HG02840 (cell line): ENCODE results near the gene PSMD1.
"Not testable (repeated sequence)": the region's sequence is repeated elsewhere in the genome, so short reads cannot be mapped to it uniquely, and the experiment has no call there.

Experiments
- ATAC-seq: cut with Tn5 transposase; IDR thresholded peaks from one replicate; pipeline ENCODE4 v1.9.1; 2021; ENCODE audit warnings: mild to moderate bottlenecking, moderate library complexity, moderate number of reproducible peaks; ENCODE audit not compliant: unreplicated experiment, low FRiP score

The PSMD1 gene

DNA sequence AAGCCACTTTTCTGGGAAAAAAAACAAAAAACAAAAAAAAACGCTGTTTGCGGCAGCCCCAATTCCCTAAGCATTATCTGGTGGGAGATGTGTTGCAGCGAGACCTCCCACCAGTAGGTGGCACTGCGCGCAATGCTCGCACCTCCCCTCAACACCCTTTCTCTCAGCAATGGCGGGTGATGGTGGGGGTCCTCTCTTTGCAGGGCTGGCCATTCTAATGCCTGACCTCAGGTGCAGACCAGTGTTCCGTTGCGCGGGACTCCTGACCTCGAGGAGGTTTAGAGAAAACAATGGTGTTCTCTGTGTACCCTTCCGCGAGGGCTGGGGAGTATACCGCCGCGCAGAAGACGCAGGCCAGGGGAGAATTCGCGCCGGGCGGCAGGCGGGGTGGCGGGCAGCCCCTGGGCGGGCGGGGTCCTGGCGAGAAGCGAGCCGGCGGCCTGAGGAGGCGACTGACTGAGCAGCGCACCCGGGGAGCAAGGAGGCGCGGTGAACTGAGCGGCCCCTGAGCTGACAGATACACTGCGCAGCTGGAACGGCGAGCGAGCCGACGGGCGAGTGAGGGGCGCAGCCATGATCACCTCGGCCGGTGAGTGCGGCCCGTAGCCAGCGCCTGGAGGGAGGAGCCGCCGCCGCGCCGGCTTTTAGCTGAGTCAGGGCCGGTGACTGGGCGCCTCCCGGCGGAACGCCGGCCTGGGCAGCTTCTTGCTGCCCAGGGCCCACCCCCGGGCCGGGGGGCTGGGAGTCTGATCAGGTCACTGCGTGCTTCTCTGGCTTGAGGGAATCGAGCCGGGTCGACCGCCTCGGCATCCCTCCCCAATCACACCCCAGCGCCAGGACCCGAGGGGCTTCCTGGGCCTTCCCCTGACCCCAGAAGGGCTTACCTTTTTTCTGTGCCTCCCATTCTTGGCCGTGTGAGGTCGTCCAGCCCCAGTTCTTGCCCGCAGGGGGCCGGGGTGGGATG is at the start of gene PSMD1:
Gene PSMD1 (plus strand): TSS at position 415 of the 964 bp plus-strand sequence. CDS start 159 bp downstream, at position 574.
- ATAC-seq = peak; percentile 82

DNA sequence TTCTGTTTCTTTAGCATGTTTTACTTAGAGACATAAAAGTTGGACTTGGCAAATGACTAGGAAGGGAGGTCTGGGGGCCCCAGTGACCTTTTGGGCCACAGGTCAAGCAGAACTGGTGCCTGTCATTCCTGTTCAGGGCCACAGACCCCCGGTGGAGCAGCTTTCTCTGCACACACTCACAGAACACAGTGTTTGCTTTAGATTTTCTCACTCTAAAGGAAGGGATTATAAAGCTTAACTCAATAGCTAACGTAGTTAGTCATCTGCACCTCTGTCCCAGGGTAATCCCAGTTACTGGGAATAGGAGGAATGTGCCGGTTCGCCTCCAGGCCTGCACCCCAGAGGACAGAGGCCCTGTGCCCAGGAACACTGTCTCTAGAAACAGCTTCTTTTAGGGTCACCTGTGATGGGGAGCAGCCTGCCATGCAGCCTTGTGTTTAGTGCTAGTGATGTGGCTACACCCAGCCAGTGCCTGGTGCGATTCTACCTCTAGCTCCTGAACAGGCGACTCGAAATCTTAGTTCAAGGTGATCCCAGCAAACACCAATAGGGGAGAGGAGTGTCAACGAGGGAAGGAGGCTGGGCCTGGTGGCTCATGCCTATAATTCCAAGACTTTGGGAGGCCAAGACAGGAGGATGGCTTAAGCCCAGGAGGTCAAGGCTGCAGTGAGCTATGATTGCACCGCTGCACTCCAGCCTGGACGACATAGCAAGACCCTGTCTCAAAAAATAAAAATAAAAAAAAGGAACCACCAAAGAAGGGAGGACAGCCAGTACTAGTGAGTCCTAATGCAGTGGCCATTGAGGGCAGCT is 49.2 kb upstream of the PSMD1 start:
- ATAC-seq = no peak

GRCh38 chr2:231008131-231008530 is 48.5 kb upstream of the PSMD1 start:
- no peak for ATAC-seq

DNA sequence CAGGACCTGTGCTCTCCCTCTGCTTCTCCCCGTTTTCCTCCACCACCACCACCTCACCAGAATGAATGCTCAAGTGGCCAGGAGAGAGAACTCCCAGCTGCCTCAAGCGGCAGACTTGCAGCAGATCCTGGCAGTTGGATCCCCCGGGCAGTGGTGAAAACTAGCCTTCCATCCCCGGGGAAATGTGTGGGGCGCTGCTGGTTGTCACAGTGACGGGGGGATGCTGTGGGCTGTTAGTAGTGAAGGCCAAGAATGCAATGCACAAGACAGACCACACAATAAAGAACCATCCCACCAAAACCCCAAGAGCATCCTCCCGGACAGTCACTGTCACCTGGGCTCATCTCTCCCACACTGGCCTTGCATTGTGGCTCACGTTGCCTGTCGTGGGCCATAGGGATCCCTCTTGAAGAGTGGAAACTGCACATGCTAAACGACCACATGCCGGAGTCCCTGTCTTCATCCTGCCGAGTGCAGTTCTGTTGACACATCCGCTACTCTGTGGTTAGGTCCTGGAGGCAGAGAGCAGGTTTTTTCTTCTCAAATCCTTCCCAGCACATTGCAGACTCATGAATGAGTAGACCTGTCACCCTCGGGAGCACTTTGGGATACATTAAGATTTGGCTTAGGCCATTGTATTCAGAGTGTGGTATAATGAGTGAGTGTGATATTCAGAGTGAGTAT is 47.3 kb upstream of the PSMD1 start:
- no peak for ATAC-seq

GRCh38 chr2:231010201-231010730 is 46.4 kb upstream of the PSMD1 start:
- ATAC-seq = no peak

DNA sequence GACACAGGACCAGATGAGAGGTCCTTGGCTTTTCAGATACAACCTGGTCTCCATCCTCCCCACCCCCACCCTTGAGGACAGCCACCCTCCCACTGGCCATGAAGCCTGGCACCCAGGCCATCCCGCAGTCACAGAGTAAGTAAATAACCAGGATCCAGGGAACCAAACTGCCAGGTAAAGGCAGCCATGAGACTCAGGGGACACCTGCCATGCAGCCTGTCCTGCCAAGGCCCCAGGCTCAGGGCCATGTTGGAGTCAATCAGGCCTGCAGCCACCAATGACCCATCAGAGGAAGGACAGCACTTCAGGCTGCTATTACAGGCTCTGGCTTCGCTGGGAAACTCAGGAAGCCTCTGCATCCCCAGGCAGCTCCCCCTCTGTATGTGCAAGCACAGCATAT is 45.1 kb upstream of the PSMD1 start:
- ATAC-seq = no peak

DNA sequence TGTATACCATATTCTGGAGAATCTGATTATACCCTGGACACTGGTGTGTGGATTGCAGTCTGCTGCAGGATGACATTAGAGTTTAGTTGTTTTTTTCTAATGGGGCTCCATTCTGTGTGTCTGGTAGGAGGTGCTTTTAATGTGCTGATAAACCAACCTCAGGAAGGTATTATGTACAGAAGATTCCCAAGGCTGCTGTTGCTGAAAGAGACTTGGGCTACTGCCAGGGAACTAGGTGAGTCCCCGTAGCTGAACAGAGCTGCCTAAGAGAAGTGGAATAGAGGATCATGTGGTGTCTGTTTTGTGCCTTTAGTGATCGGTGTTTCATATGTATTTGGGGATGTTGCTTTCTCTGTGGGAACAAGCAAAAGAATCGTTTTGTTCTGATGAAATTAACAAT is 44.2 kb upstream of the PSMD1 start:
- no peak for ATAC-seq

DNA sequence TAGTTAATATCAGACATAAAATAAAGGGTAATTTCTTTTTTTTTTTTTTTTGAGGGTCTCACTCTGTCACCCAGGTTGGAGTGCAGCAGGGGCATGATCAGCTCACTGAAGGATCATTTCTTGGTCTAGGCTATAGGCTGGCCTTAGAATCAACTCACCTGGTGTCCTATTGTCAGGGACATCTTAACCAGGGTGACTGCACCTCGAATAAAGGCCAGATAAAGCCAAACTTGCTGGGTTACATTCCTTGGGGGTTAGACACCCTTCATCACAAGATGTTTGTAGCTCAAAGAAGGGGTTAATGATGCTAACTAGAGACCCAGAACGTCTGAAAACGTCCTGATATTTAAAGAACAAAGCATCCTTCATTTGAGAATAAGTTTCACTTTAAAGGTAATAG is 42.8 kb upstream of the PSMD1 start:
- no peak for ATAC-seq

- ATAC-seq = no peak
Observed at GRCh38 chr2:231015478-231015877, 41.2 kb upstream of the PSMD1 start.

DNA sequence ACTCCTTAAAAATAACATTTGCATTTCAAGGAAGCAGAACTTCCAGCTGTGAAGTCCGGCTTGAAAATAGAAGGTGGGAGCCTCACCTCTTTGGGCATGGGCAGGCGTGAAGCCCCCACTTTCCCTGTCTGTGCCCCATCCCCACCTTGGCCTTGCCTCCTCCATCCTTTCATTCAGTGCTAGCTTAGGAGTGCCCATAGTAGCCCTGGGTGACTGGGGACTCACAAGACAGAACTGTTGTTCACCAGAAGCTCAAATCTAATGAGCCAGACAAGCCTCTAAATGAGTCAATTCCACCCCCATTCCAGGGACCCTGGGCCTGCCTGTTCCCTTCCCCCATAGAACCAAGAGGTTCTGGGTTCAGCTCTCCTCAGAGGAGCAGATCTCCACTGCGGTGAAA is 40.7 kb upstream of the PSMD1 start:
- no peak for ATAC-seq

DNA sequence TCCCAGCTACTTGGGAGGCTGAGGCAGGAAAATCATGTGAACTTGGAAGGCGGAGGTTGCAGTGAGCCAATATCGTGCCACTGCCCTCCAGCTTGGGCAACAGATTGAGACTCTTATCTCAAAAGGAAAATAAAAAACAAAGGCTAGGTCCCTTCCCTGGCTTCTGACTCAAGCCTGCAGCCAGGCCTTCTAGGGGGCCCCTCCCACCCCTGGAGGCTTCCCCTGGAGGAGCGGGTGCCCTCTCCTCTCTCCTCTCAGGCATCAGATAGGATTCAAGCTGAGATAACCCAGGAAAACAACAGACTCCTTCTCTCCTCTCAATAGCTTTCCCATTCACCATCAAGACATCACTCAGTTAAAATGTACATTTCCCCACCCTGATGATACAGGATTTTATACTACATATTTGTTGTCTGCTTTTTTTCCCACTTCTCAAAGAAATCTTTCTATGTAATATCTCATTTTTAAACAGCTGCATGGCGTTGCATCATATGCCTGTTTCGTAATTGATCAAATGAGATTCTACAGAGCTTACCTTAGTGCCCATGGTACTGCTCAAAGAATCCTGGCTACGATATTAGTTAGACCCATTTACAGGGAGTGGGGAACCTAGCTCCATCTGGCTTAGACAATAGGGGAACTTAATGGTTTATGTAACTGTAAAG is 40.0 kb upstream of the PSMD1 start:
- no peak for ATAC-seq

DNA sequence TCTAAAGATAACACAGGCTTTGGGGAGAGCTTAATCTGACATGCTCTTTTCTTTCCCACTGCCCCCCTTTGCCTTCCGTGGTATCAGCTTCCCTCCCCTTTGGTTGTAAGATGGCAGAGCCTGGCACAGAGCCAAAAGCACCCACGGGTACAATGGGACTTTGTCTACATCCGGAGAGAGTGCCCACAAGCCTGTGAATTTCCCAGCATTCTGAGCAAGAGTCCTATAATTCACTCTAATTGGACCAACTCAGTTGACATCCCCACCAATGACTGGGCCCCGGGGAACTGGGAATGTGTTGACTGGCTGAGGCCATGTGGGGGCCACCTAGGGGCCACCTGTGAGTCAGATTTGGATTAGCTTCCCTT is 39.5 kb upstream of the PSMD1 start:
- ATAC-seq = no peak

DNA sequence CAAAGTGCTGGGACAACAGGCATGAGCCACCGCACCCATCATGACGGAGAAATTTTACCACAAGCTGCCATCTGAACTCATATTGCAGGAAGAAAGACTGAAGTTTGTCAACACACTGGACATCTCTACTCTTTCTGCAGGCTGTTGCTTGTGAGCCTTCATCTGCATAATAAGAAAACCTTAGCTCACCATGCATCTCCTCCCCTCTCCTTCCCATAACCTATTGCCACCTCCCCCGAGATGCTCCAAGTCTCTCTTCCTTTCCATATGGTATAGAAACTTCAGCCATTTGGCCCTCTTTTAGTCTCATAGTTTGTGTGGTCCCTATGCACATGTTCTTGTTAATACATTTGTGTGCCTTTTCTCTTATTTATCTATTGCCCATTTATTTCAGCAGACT is 38.5 kb upstream of the PSMD1 start:
- ATAC-seq = no peak

DNA sequence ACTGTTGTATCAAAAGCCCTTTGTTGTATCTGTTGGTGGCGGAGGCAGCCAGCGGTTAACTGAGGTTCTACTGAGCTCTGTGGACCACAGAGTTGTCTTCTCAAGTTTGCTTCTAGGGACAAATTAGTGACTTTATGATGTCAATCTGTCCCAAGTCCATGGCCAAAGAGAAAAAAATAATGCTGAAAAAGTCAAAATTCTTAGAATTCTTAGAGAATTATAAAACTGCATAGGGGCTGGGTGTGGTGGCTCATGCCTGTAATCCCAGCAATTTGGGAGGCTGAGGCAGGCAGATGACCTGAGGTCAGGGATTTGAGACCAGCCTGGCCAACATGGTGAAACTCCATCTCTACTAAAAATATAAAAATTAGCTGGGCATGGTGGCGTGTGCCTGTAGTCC is 31.6 kb upstream of the PSMD1 start:
- ATAC-seq = not testable (repeated sequence)

DNA sequence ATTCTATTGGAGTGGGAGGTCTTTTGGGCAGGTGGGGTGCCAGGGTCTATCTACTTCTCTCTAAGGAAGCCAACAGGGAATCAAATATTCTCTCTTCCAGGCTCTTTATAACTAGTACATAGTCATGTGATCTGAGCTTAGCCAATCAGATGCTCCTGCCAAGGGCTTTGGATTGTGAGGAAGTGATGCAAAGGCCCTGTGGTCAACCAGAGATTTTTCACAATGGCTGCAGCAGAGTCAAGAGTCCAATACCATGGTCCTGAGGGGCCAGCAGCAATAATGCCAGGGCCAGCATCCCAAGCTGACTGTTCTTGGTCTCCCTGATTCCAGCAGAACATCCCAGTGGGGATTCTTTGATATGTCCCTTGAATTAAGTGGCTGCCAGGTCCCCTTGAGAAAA is 27.8 kb upstream of the PSMD1 start:
- ATAC-seq = no peak

DNA sequence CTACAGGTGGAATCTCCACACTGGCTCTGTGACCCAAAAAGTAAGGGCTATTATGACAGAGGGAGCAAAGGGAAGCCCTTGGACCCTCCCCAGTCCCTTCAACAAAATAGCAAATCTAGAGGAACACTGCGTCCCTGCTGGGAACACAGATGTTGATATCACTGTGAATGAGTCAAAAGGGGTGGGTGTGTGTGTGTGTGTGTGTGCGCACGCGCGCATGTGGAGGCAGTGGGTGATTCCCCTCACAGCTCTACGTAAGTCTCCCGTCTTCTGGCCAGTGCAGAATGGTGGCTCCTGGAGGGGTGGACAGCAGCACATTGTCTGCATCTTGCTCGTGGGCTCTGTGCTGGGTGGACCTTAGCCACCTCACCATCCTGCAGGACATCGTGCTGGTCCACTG is 27.1 kb upstream of the PSMD1 start:
- no peak for ATAC-seq

- no peak for ATAC-seq
Observed at GRCh38 chr2:231030725-231031124, 25.9 kb upstream of the PSMD1 start.

DNA sequence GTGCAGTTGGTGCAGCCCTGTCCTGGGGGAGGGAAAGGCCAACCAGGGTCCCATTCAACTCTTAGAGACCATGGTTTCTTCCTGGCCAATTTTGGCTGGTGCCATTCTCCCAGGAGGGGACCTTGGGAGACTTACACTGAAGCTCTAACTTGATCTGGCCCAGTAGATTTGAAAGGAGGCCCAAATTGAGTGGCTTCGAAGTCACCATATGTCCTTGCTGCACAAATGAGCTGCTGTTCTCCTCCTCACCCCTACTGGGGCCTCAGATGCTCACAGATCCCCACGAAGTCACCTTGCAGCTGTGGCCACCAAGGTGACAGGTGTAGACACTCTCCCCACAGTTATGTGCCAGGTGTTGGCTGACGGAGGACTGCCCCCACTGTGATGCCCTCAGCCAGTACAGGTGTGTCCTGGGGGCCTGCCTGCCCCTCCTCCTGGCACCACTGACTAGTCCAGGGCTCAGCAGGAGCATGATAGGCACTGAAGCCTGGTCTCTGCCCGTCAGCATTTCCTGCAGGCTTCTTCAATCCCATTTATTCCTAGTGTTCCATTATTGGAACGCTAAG is 24.0 kb upstream of the PSMD1 start:
- no peak for ATAC-seq

GRCh38 chr2:231033147-231034132 is 23.2 kb upstream of the PSMD1 start:
- ATAC-seq = no peak
